NCI-H345 treated with DMSO at 0.1 percent for 48 hours (cell line): ENCODE measurements around the gene EXD2.
A peak's percentile ranks its signal among the peaks of the same experiment; 100 is the strongest.
"Not testable (repeated sequence)": the region's sequence is repeated elsewhere in the genome, so short reads cannot be mapped to it uniquely, and the experiment has no call there.

Experiments used
- DNase-seq: peaks from one replicate; lab custom pipeline; 2025; ENCODE audit not compliant: unreplicated experiment; lab: John Stamatoyannopoulos, UW

Gene EXD2, protein sequence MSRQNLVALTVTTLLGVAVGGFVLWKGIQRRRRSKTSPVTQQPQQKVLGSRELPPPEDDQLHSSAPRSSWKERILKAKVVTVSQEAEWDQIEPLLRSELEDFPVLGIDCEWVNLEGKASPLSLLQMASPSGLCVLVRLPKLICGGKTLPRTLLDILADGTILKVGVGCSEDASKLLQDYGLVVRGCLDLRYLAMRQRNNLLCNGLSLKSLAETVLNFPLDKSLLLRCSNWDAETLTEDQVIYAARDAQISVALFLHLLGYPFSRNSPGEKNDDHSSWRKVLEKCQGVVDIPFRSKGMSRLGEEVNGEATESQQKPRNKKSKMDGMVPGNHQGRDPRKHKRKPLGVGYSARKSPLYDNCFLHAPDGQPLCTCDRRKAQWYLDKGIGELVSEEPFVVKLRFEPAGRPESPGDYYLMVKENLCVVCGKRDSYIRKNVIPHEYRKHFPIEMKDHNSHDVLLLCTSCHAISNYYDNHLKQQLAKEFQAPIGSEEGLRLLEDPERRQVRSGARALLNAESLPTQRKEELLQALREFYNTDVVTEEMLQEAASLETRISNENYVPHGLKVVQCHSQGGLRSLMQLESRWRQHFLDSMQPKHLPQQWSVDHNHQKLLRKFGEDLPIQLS

DNA sequence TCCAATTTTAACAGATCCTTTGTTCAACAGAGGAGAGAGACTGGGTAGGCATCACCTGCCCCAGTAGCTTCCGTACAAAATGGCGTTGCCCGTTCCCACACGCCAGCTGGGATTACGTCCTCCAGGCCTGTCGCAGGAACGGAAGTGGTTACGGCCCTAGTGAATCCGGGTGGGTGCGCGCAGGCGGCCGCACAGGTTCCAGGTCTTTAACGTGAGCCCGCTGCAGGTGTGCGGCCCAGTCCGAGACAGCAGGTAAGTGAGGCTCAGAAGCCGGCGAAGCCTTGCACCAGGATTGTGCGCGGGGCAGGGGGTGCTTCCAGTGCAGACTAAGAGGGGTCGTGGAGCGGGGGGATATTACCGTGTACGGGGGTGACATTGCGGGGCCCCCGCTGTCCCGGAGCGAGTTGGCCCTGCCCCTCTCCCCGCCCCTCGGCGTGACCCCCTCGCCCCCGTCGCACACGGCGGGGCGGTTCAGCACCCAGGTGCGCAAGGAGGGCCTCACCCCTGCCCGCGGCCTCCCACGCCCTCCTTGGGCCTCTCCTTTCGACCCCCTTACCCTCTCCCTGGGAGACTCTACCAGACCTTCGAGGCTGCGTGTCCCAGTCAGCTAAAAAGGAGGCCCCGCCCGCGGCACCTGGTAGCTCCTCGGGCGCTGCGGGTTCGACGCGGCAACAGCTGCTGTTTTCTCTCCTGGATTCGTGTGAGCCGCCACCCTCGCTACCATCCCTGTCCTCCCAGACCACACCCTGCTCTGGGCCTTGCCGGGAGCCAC is at the start of gene EXD2:
Gene EXD2 (plus strand): TSS at position 159 of the 772 bp plus-strand sequence. CDS start 17,973 bp downstream, outside the sequence.
- DNase-seq, result peak; percentile 88

GRCh38 chr14:69141550-69141949 is 49.7 kb upstream of the EXD2 start:
- DNase-seq, result no peak

DNA sequence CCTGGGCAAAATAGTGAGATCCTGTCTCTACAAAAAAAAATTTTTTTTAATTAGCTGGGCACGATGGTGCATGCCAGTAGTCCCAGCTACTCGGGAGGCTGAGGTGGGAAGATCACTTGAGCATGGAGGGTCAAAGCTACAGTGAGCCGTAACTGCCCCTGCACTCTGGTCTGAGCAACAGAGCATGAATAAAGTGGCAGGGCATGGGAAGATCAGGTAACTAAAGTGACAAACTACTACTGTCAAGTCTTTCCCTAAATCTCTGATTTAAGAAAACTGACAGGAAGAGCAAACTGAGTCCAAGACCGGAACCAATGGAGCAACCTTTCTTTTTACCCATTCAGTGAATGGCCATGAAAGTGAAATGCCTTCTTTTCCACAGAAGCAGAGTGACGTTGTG is 49.2 kb upstream of the EXD2 start:
- no peak for DNase-seq

DNA sequence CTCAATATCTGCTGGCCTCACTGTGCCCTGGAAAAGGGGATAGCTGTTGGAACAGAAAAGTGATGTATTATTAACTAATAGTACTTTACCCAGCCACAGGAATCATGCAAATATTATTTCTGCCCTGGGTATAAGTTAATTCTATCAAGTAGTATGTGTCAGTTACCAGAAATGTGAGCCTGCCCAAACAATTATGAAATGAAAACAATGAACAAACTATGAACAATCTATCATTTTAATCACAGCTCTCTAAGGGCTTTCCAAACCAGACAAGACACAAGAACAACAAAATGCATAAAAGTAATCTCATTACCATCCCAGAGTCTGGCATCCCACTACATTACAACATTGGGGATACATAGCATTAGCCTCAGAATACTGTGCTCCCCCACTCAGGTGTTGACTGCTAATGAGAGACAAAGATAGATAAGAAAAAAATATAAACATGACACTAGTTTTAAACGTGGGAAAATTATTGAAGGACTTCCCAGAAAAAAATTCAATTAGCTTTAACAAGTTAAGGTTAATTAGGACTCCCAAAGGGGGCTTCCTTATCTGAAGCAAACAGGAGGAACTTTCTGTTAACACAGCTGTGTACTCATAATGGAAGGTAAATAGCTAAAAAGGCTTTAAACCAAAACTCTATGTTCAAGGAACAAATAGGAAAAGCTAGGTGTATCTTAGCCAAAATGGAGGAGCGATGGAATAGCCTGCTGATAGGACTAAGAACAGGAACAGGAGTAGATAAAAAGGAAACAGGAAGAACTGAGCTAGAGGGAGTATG is 41.6 kb upstream of the EXD2 start:
- DNase-seq, result no peak

GRCh38 chr14:69151458-69152180 is 39.7 kb upstream of the EXD2 start:
- DNase-seq, result peak; percentile 29

GRCh38 chr14:69152181-69152901 is 39.0 kb upstream of the EXD2 start:
- no peak for DNase-seq

DNA sequence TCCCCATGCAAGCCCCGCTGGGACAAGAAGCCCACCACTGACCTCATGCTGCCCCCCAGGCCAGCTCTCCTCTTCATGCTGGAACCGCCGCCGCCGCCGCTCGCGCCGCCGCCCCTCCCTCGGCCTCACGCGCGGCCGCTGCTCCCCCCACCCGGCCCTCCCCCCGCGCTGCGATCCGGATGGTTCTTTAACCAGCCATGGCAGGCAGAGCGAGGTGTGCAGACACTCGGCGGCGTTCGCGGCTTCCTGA is 38.5 kb upstream of the EXD2 start, which contains the start of gene DCAF5:
Gene DCAF5 (minus strand): TSS at position 218 of the 250 bp plus-strand sequence. CDS start 141 bp downstream, at position 77.
- no peak for DNase-seq

DNA sequence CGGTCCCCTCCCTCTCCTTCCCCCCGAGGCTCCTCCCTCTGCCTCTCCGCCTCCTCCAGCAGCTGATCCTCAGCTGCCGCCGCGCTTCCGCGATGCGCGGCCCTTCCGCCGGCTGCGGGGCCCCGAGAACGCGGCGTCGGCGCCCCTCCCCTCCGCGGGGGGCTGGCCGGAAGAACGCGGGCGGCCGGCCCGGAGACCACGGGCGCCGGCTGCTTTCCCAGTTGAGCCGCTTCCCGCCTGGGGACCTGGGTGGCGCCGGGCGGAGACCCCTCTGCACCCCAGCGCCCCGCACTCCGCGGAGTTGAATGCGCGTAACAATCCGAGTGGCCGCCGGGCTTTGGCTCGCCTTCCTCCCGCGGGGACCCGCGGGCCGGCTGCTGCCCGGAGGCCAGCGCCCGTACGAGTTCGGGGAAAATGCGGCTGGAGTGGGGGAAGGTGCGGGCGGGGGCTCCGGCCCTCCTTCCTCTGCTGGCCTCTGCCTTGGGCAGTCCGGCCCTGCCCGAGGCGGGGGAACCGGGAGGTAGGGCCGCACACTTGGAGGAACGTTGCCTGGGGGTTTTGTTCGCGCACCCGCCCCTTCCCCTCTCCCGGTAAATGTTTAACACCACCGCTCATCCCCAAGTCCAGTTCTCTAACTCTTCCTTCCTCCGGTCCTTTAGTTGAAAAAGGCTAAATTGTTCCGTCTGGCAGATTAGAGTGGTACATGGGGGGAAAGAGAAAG is 38.0 kb upstream of the EXD2 start:
- DNase-seq, result peak; percentile 82

GRCh38 chr14:69153873-69154270 is 37.4 kb upstream of the EXD2 start:
- DNase-seq, result no peak

GRCh38 chr14:69154779-69155178 is 36.5 kb upstream of the EXD2 start:
- DNase-seq, result no peak

DNA sequence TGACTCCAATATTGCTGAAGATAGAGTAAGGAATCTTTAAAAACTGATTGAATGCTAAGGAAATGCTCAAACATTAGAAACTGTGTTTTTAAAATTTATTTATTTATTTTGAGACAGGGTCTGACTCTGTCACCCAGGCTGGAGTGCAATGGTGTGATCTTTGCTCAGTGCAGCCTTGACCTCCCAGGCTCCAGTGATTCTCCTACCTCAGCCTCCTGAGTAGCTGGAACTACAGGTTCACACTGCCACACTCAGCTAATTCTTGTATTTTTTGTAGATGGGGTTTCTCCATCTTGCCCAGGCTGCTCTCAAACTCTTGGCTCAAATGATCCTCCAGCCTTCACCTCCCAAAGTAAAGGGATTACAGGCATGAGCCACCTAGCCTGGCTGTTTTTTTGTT is 35.1 kb upstream of the EXD2 start:
- no peak for DNase-seq

DNA sequence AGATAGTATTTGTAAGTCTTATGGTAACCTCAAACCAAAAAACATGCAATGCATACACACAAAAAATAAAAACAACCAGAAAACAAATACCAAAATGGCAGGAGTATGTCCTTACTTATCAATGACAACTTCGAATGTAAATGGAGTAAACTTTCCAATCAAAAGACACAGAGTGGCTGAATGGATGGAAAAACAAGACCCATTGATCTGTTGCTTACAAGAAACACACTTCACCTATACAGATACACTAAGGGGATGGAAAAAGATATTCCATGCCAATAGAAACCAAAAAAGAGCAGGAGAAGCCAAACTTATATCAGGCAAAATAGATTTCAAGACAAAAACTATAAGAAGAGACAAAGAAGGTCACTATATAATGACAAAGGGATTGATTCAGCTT is 29.7 kb upstream of the EXD2 start:
- DNase-seq, result no peak

GRCh38 chr14:69165787-69166186 is 25.5 kb upstream of the EXD2 start:
- DNase-seq, result not testable (repeated sequence)

GRCh38 chr14:69170839-69171238 is 20.5 kb upstream of the EXD2 start:
- no peak for DNase-seq

DNA sequence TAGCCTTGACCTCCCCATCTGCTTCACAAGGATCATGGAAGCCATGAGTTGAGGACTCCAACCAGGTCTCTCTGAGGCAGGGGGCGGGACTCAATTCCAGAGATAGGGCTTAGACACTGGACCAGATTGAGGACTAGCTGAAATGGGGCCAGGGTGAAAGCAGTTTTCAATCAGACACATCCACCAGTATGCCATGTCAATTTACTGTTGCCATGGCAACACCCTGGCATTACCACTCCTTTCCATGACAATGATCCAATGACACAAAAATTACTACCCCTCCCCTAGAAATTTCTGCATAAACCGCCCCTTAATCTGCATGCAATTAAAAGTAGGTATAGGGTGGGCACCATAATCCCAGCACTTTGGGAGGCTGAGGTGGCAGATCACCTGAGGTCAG is 19.7 kb upstream of the EXD2 start:
- no peak for DNase-seq

DNA sequence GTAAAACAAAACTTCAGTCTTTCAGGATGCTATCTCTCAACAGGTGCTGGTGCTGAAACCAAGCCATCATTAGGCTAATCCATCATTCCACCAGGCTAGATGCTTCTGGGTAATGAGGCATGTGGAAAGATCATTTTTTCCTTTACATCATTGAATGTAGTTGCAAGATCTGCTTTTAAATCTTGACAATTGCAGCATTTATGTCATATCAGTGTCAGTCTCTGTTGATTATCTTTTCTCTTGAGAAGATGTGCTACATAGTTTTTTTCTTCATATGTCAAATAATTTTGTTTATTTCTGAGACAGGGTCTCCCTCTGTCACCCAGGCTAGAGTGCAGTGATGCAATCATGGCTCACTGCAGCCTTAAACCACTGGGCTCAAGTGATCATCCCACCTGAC is 16.2 kb upstream of the EXD2 start:
- no peak for DNase-seq

DNA sequence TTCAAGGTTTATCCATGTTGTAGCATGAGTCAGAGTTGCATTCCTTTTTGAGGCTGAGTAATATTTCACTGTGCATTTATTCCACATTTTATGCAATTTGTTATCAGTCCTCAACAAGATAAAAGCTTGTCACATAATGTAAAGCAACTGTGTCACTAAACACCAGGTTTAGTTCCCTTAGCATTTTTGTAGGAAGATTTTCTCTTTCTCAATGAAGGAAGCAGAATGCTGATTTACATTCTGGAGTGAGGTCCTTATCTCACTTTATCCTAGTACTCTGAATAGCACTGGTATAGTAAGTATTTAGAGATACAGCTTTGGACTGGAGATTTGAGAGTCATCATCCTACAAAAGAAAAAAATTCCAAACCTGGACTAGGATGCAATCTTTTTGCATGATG is 9.8 kb upstream of the EXD2 start:
- DNase-seq, result no peak

GRCh38 chr14:69182580-69182979 is 8.7 kb upstream of the EXD2 start:
- not testable (repeated sequence) for DNase-seq

DNA sequence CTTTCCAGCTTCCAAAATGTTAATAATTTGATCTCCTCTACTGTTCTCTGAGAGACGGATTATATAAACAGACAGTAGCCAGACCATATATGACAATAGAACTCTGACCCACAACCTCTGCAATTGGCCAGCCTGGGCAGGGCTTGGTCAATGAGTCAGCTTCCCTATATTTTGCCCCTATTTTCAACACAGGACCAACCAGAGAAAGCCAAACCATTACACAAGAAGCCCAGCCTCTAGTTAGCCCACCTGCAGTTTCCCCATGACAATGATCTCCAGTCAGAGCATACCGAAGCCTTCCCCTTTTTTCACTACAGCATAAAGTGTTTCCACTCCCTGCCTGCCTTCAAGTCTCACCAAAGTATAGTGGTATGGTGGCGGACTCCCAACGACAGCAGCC is 7.6 kb upstream of the EXD2 start:
- DNase-seq, result no peak
